HG02571 (cell line): ENCODE results near the gene ATG2A.

Experiments
- ATAC-seq: cut with Tn5 transposase; IDR thresholded peaks from one replicate; pipeline ENCODE4 v1.9.1; 2021; ENCODE audit warnings: mild to moderate bottlenecking, moderate library complexity; ENCODE audit not compliant: unreplicated experiment

The ATG2A gene

GRCh38 chr11:64925536-64926436, 8.8 kb upstream of the ATG2A start:
- ATAC-seq = no peak

DNA sequence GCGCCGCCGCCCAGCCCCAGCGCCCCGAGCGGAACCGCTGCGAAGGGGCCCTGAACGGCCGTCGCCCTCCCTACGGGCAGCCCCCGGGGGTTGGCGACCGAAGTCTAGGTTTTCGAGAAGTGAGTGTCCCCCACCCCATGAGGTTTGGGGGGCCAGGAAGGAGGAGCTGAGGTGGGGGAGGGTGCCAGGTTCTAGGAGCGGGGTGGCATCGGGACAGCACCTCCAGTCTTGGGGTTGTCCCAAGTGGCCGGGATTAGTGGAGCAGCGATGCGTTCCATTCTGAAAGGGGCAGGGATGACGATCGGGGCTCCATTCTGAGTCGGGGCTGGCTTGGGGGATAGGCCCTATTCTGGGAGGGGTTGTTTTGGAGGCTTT, 7.9 kb upstream of the ATG2A start:
- ATAC-seq = no peak

DNA sequence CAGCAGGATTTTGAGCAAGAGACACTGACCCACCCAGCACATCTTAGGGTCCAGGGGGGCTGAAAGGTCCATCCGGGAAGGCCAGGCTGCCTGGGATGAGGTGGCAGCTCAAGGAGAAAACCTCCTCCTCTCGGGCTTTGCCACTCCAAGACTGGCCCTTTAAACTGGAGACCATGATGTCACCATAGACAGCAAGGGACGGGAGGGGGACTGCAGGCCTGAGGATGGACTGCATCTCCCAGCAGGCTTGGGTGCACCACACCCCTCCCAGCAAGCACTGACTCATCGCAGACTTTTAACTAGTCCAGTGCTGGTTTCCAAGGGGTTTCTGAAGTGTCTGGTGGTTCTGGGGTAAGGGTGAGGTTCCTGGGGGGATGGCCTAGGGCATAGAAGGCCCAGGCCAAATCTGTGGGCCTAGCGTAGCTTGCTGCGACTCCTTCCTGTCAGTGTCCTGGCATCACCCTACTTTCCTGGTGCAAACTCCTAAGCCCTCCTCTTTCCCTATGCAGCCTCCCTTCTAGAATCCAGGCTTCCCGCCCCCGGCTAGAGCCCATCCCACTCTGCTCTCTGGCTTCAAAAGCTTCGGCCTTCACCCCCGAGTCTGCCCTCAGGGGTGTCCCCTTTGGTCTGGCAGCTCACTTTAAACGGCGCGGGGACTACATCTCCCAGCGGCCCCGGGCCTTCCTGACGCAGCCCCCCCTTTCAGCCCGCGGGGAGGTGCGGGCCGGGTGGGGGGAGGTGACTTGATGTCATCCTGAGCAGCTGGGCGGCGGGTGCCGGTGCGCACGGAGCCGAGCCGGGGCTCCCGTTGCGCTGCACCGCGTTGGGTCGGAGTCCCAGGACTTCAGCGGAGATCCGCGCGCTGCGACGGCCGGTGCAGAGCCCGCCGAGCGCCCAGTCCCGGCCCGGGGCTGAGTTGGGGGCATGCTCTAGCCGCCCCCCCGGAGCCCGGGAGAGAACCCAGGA, 7.2 kb upstream of the ATG2A start, which contains the start of gene PPP2R5B:
PPP2R5B (plus strand) TSS at position 746 of the 966 bp plus-strand sequence. CDS start 1,046 bp downstream, outside the sequence.
- peak; percentile 84 for ATAC-seq

DNA sequence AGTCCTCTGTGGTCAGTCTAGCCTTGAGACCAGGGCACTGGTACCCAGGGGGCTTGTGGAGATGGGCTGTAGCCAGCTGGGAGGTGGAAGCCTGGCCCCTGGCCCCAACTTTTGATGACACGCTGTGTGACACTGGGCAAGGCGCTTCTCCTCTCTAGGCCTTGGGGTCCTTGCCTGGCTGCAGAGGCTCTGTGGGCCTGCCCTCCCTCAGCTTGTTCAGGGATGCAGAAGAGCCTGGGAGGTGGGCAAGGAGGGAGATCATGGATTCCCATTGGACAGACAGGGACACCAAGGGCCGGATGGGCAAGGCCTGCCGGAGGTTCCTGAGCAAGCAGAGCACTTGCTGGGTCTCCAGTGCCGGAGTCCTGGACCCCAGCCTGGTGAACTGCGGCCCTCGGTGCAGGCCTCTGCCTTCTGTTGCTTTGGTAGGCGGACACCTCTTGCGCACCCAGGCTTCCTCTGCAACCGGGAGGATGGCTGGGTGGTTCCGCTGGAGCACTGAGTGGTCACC, 6.2 kb upstream of the ATG2A start:
- no peak for ATAC-seq

DNA sequence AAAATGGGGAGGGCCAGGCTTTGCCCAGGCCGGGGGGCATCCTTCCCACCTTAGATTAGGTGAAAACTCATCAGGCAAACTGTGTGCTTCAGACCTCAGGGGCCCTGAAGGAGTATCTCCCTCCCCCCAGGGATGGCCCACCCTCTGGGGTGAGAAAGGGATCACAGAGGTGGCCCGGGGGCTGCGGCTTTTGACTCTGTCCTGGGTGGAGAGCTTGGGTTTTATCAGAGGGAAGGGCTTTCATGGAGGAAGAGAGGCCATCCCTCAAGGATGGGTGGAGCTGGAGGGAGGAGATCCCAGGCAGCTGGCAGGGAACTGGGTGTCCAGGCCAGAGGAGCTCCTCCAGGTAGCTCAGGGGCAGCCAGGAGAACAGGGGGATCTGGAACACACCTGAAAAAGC, 4.4 kb upstream of the ATG2A start:
- no peak for ATAC-seq

DNA sequence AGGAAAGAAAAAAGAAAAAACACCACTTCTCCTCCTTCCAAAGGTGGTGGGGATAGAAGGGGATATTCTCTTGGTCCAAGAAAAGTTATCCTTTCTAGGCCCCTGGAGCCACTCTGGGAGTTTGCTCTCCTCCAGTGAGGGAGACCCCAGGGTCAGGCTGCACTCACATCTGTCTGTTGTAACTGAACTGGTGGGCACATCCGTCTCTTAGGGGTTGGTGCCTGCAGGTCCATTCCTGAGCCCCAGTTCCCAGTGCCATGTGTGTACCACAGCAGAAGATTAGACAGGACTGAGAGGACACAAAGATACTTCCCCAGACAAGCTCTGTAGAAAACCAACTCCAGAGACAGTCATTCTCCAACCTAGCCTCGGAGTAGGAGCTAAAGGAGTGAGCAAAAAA, 3.1 kb upstream of the ATG2A start:
- ATAC-seq = no peak

DNA sequence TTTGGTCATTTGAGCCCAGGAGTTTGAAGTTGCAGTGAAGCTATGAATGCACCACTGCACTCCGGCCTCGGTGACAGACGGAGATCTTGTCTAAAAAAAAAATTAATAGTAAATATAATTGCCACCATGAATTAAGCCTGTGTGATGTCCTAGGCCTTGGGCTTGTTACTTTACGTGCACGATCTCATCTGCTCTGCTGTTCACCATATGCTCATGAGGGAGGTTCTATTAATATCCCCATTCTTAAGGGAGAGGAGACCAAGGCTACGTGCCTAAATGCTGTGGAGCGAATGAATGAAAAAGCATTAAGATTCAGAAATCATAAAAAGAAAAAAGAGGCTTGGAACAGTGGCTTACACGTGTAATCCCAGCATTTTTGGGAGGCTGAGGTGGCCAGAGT, 2.6 kb upstream of the ATG2A start:
- ATAC-seq = no peak

DNA sequence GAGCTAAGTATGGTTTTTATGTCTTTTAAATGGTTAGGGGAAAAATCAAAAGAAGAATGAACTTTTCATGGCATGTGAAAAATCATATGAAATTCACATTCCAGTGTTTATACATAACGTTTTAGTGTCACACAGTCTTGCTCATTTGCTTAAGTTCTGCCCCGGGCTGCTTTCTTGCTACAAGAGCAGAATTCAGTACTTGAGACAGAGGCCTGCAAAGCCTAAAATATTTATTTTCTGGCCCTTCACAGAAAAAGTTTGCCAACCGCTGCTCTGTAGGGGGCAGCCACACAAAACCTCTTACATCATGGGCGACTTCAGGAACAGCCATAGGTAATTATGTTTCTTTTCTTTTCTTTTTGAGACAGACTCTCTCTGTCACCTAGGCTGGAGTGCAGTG, 1.0 kb upstream of the ATG2A start:
- ATAC-seq = no peak

DNA sequence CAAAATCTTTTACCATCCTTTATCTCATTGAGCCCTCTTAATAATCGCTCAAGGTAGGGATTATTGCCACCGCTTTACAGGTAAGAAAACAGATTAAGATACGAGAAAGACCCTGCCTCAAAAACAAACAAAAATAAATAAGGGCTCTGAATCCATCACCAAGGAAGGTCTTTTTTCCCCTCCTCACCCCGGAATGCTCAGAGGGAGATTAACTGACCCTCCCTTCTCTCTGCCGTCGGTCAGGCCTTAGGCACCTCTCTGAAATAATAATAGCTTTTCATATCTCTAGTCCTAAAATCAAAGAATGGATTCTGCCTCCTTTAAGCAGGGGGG, 620 bp upstream of the ATG2A start:
- no peak for ATAC-seq

GRCh38 chr11:64916040-64916774, 802 bp downstream of the ATG2A start:
- no peak for ATAC-seq

- ATAC-seq = no peak
Observed at GRCh38 chr11:64915376-64915887, 1.6 kb downstream of the ATG2A start.

- no peak for ATAC-seq
Observed at GRCh38 chr11:64914123-64914522, 2.9 kb downstream of the ATG2A start.

- ATAC-seq = no peak
Observed at GRCh38 chr11:64913171-64913727, 3.8 kb downstream of the ATG2A start.

DNA sequence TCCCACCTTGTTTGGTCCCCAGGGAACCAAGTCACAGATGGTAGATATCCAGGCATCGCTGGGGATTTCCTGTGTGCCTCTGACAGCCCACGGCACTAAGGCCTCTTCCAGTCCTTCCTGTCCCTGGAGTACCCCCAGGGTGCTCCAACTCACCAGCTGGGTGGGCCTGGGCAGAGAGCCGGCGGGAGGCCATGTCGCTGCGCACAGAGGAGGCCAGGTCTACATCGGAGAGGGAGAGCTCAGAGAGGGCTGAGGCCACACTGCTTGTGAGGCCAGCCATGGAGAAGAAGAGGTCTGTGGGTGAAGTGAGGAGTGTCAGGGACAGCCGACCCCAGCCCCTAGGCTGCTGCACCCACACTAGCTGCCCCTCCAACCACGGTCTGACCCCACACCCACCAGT, 5.3 kb downstream of the ATG2A start:
- ATAC-seq = no peak

DNA sequence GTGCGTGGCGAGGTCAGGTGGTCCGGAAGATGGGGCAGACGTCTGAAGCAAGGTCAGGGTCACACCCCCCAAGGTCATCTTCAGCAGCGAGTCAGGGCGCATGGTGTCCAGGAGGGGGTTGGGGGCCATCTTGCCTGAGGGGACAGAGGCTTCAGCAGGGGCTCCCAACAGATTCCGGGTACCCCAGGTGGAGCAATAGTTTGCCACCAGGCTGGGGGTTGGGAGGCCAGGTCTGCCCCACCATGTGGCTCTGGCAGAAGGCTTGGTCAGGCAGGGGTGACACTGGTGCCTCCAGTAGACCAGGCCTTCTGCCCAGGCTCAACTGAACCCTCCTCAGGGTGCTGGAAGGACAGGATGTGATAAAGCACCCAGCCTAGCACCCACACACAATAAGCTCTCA, 5.9 kb downstream of the ATG2A start:
- no peak for ATAC-seq

DNA sequence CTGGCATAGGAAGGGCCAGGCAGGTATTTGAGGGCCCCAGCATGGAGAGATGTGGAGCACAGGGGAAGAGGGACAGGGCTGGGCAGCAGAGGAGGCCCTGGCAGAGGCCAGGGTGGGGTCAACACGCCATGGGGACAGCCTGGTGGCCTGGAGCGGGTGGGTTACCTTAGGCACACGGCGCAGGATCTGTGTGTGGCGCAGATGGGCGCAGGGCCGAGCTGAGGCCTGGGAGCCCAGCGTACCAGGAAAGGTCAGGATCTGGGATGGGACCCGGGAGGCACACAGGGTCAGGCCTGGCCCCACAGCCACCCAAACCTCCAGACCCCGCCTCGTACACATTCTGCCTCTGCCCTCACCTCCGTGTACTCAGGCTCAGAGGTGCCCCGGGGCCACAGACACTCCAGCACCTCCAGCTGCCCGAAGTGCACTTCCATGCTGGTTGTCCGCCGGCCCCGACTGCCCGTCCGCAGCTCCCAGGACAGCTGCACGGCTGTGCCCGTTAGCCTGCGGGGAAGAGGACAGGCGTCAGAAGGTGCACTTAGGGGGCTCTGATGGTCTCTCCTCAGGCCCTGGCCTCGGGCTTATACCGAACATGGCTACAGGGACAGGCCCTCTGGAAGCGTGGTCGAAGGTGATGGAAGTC, 6.4 kb downstream of the ATG2A start:
- ATAC-seq = no peak

GRCh38 chr11:64909653-64910343, 7.2 kb downstream of the ATG2A start:
- no peak for ATAC-seq

- no peak for ATAC-seq
Observed at GRCh38 chr11:64908766-64909165, 8.2 kb downstream of the ATG2A start.

DNA sequence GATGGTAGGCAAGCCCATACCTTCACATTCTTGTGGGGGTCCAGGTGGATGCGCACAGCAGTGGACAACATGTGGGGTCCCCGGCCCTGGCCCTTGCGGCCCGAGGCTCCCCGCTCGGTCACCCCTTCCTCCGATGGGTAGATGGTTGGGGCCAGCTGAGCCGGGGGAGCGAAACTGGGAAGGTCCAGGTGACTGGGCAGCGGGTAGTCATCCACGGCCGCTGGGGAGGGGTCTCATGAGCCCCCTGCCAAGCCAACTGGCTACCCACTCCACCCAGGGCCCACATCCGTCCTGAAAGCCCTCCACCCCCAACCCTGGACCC, 10.7 kb downstream of the ATG2A start:
- ATAC-seq = no peak
